ENCODE measurements around the gene RHOD.

The RHOD gene

DNA sequence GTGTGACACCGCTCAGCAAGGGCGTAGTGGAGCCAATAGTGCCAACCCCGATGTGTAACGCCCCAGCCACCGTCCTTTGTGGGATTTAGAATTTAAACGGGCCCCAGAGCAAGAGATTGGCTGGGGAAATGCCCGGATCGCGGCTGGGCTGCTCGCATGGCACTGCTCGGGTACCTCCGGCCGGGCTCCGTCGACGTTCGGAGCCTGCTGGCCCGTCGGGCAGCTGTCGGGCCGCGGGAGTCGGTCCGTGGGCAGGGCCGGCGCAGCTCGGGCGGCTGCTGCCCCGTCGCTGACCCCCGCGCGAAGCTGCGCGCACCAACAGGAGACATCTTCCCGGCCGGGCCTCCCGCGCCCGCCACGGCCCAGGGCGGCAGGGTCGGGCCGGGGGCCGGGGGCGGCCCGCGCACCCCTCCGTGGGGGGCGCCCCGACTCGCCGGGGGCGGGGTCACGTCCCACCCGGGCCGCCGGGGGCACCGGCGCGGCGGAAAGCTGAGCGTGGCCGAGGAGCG is 61.1 kb downstream of the RHOD start:
- DNase-seq (ENCODE audit: low read depth) = peak; percentile 22

DNA sequence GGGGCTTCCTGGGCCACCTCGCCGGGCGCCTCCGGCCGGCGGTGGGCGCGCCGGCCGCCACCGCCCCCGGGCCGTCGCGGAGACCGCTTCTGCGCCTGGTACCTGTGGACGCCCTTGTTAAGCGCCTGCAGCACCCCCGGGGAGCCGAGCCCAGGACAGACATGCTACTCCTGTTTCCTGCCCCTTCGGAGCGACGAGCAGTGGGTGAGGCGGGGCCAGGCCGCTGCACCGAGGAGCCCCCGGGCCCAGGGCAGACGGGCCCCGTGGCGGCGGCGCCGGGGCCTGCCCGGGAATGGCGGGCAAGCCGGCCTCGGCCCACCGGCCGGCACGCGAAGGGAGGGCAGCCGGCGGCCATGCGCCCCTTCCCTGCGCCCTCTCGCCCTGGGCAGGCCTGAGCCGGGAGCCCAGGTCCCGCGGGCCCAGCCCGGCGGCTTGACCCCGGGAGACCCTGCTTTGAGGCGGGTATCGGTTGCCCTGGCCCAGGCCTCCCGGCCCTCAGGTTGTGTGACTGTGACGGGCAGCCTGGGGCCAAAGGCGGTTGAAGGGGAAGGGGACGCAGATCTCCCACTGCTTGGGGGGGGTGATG is 61.6 kb downstream of the RHOD start:
- DNase-seq (ENCODE audit: low read depth) = peak; percentile 32

DNA sequence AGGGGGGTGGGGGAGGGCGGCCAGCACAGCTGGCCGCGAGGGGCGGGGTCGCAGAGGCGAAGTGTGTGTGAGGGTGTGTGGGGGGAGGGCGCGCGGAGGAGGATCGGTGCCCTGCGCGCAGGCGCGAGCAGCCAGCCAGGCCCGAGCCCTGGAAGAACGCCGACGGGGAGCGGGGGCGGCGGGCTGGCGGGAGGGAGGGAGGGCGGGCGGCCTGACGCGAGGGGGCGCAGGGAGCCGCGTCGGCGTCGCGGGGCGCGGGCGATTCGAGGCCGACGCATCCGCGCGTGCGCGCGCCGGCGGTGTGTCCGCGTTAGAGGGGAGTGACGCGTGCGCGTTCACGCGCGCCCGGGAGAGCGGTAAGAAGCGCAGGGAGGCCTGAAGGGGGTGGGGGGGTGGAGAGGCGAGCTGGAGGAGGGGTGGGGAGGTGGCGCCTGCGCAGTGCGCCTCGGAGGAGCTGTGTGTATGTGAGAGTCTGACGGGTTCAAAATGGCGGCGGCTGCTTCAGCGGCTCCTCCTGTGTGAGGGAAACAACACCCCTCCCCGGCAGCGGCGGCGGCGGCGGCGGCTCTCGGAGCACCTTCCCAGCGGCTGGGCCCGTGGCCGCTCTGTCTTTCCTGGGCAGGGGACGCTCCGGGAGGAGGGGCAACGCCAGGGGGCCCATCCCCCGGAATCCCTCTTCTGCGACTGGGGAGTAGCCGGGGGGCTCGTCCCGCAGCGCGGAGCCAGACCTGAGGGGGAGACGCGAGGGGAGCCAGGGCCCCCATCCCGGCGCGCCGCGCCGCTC is 62.3 kb downstream of the RHOD start, which contains the start of gene KDM2A:
Gene KDM2A (plus strand): TSS at position 463 of the 784 bp plus-strand sequence. CDS start 2,054 bp downstream, outside the sequence.
- peak; percentile 97 for DNase-seq (ENCODE audit: low read depth)

DNA sequence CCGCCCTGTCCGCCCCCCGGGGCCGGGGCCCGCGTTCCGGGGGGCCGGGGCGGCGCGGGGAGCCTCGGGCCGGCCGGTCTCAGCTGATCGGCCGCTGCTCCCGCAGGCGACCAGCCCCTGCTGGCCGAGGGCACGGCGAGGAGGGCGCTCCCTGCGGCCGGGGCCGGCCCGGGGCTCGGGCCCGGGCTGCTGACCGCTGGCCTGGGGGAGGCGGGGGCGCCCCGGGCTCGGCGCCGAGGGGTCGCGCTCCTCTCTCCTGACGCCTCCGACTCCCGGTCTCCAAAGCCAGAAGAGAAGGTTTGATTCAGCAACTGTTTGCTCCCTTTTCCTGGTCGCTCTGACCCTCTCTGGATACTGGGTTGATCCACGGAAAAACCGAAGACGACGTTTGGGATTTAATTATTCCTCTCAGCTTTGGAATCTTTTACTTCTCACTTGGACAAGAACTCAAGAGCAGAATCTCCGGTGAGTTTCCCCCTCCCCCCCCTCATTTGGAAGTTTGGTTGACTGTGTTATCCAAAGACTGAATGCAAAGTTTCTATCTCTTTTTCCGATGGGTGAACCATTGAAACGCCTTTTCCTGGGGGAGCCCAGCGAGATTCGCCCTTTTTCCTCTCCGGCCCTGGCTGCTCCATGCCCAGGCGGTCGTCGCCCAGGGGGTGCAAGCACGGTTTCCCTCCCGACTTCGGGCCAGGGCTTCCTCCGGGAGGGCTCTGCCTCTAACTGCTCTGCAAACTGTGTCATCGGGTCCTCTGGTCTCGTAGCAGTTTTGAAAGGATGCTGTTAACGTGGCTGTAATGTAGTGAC is 63.1 kb downstream of the RHOD start:
- peak; percentile 7 for DNase-seq (ENCODE audit: low read depth)

DNA sequence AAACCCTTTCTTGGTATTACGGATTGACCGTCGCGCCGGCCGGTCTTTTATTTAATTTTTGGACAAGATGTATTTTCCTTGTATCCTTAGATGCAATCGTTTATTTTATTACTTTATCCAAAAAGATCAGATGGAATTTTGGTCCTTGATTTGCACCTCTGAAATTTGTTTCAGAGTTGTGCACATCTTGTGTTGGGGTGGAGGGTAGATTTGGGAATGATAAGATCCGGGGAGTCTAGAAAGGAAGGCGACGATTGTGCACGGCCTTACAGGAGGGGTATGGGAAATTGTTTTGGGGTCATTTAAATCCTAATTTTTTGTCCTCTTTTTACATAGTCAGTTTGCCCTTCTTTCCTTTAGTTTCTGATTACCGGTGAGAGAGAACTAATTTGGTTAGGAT is 63.8 kb downstream of the RHOD start:
- DNase-seq (ENCODE audit: low read depth) = no peak

DNA sequence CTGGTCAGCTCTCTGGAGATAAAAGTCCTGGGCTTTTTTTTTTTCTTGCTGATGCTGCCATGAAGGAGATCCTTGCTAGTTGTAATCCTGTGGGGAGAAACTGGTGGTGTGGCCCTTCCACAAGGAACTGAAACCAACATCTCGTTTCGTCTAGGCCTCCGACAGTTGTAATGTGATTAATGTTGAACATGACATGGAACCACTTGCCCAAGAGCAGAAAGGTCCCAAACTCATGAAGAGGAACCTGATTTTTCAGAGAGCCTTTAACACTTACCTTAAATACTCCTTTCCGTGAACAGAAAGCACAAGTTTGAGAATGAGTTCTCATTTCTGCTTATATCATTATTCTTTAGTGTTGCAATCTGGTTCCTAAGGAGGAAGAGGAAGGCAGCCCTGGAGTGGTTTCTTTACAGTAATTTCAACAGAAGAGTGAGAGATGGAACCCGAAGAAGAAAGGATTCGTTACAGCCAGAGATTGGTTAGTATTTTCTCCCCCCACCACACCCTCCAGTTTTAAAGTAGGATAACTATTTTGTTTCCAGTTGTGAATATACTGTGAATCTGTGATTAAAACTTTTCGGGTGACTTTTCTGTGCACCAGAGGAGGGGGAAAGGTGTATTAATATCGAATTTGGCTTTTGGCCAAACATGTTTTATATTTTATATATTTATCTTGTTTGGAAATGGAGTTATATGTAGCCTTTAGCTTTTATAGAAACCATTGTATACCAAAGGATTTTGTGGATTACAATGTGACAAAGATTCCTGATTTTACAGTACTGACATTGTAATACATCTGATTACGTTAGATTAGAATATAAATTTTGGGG is 64.4 kb downstream of the RHOD start:
- no peak for DNase-seq (ENCODE audit: low read depth)

All from activated T-cell treated with anti-CD3 and anti-CD28 coated beads for 24 hours (primary cell).